Loucy (cell line): Measurements from ENCODE around the gene TPCN2.

Experiments
- CTCF ChIP-seq: fragments of 200-600 bp; sonication (generic); conservative IDR thresholded peaks from 2 replicates; pipeline ENCODE4 v1.5.1; 2014; ENCODE audit warnings: mild to moderate bottlenecking, antibody characterized with exemption, low read length
- EZH2phosphoT487 ChIP-seq: fragments of 200-600 bp; IDR thresholded peaks from 2 replicates; pipeline ENCODE4 v1.6.1; 2018; ENCODE audit warnings: antibody characterized with exemption, mild to moderate bottlenecking, moderate library complexity, borderline replicate concordance

GRCh38 chr11:69154211-69154913, 105.6 kb downstream of the TPCN2 start:
- TF ChIP-seq CTCF = no peak
- no peak for TF ChIP-seq EZH2phosphoT487
